GM12891 (cell line): Measurements from ENCODE around the gene BEX4.

ENCODE experiments used
- POLR2A ChIP-seq: IDR thresholded peaks from 2 replicates; pipeline ENCODE4 v1.6.1; 2011; ENCODE audit warnings: low read depth, low read length, control low read depth
- POLR2AphosphoS5 ChIP-seq: IDR thresholded peaks from 2 replicates; pipeline ENCODE4 v1.6.1; 2011; ENCODE audit warnings: low read depth, low read length, control low read depth
- SPI1 ChIP-seq: IDR thresholded peaks from 2 replicates; pipeline ENCODE4 v1.6.1; 2011; ENCODE audit warnings: low read depth, low read length, control low read depth
- TAF1 ChIP-seq: IDR thresholded peaks from 2 replicates; pipeline ENCODE4 v1.6.1; 2011; ENCODE audit warnings: low read depth, low read length, control low read depth

GRCh38 chrX:103253608-103254007 lies 38.7 kb downstream of the BEX4 start:
- no peak for TF ChIP-seq POLR2A
- no peak for TF ChIP-seq TAF1
- TF ChIP-seq POLR2AphosphoS5, result no peak
- TF ChIP-seq SPI1, result no peak
